Measurements from ENCODE around the gene ZDHHC16.

The ZDHHC16 gene

DNA sequence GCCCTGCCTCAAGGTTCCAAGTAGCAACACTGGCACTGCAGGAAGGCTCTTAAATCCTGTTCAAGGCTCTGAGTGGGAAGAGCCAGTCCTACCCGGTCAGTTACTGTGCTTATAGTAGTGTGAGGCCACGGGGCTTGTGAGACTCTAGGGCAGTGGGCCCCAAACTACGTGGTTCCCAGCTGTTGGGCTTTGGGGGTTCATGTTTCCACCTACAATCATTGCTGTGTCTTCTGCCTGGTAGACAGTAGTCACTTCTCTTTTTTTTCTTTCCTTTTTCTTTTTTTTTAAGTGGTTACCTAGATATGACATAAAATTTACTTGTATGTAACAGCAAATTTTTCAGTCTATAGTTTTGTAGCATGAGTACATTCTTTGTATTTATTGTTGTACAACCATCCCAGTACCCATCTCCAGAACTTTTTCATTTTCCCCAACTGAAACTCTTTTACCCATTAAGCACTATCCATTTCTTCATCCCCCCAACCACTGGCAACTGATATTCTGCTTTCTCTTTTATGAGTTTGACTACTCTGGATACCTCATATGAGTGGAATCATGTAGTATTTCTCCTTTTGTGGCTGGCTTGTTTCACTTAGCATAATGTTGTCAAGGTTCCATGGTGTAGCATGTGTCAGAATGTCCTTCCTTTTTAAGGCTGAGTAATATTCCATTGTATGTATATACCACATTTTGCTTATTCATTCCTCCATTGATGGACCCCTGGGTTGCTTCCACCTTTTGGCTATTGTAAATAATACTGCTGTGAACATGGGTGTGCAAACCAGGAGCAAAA is 60.4 kb downstream of the ZDHHC16 start:
- Histone ChIP-seq H3K27ac (ENCODE audit: insufficient read depth, low read depth, low read length, poor library complexity, severe bottlenecking) (no peak overlapping the region), H3K4me1 (ENCODE audit: control insufficient read depth, insufficient read depth, low read length) (no peaks in the 10 kb centered on the region), H3K36me3 (ENCODE audit: control insufficient read depth, insufficient read depth, low read length) (no peaks in the 10 kb centered on the region), H3K9me3 (ENCODE audit: control insufficient read depth, low read length) (no peaks in the 10 kb centered on the region), H3K27me3 (ENCODE audit: control insufficient read depth, insufficient read depth, low read length, poor library complexity, severe bottlenecking) (peaks cover 9% of the 10 kb centered on the region), H3K4me3 (ENCODE audit: insufficient read depth, low read depth, low read length) (no peak overlapping the region)
- whole genome bisulfite sequencing, 2 experiments: 74 to 77% methylated on average over 3 of the region's 3 CpGs
